K562 (cell line): ENCODE results near the gene OCIAD2. TPM values are rescaled to one million over a fixed set of nuclear protein-coding genes. Genes with fewer than 3 reads are reported as not detected.

Experiments
- ATF2 ChIP-seq: sonication (generic); formaldehyde crosslinking; IDR thresholded peaks from 2 replicates; pipeline ENCODE4 v1.8.1; 2022; ENCODE audit warnings: missing genetic modification reagents
- BCL6 ChIP-seq: fragments of 250-450 bp; sonication (Bioruptor Pico); IDR thresholded peaks from 2 replicates; pipeline ENCODE4 v1.4.0; 2020
- CBX8 ChIP-seq: fragments of 200-600 bp; sonication (generic); IDR thresholded peaks from 2 replicates; pipeline ENCODE4 v1.6.1; 2012; ENCODE audit warnings: borderline replicate concordance, mixed run types, low read depth, mild to moderate bottlenecking, moderate library complexity, mixed read lengths, low read length, control low read depth, inconsistent platforms; ENCODE audit not compliant: poor library complexity, severe bottlenecking; ENCODE audit errors: extremely low read depth
- CSDE1 ChIP-seq, 2 experiments: fragments of 450-650 bp; IDR thresholded peaks; 2 replicates each; pipeline ENCODE4 v1.6.1; 2016; ENCODE audit warnings: mild to moderate bottlenecking in 1 of 2
- MGA ChIP-seq: fragments of 450-650 bp; IDR thresholded peaks from 2 replicates; pipeline ENCODE4 v1.6.1; 2016; ENCODE audit warnings: mild to moderate bottlenecking, moderate library complexity
- RBM15 ChIP-seq: fragments of 200-400 bp; formaldehyde crosslinking; IDR thresholded peaks from 2 replicates; pipeline ENCODE4 v1.6.1; 2018; ENCODE audit warnings: mild to moderate bottlenecking, low read length, moderate library complexity; ENCODE audit not compliant: insufficient read depth
- TRIM28 ChIP-seq: fragments of 450-650 bp; IDR thresholded peaks from 2 replicates; pipeline ENCODE4 v1.6.1; 2017
- WHSC1 ChIP-seq: IDR thresholded peaks from one replicate; pipeline ENCODE4 v1.6.1; 2012; ENCODE audit warnings: low read length, control low read depth, inconsistent platforms
- ZNF354B ChIP-seq: fragments of 250-450 bp; sonication (Bioruptor Pico); IDR thresholded peaks from 2 replicates; pipeline ENCODE4 v1.4.0; 2020
- polyA plus RNA-seq, 8 experiments: library from polyadenylated mRNA; depleted of rRNA in 4 of 8; stranded (reverse) in 5 of 8; unstranded in 3 of 8; fragments of >200 nt; fragmentation: Nextera tagmentation in 2 of 8; fragmentation: Illumina TruSeq in 1 of 8; extraction: Ambion mirVana in 2 of 8; extraction: Trizol in 1 of 8; gene quantifications; 2 replicates each; pipeline versions ENCODE4 v1.2.1 to v1.2.3, GENCODE V29; 2011 to 2014; ENCODE audit warnings: inconsistent platforms in 1 of 8, missing spikeins in 1 of 8
- total RNA-seq, 7 experiments: library from RNA; depleted of rRNA in 6 of 7; stranded (reverse); fragments of >200 nt in 6 of 7; fragmentation: Illumina TruSeq in 2 of 7; extraction: Trizol in 2 of 7; gene quantifications; 2 replicates each; pipeline versions ENCODE4 v1.2.1 to v1.2.3, GENCODE V29; 2011 to 2021; ENCODE audit warnings: low replicate concordance in 1 of 7

The OCIAD2 gene
- total and polyA plus RNA-seq, 9 of the 15 experiments (the other 6 are each of a cell fraction or from before 2014, with no cell fraction given), result 0.11 to 0.98 TPM; not detected in 7

GRCh38 chr4:48862661-48863060 lies 43.9 kb downstream of the OCIAD2 start (continued):
- no peak for TF ChIP-seq MGA
- no peak for TF ChIP-seq CSDE1 (IDR thresholded peaks at IDR 0.05)
- TF ChIP-seq ZNF354B, result no peak
- TF ChIP-seq BCL6, result no peak
- no peak for TF ChIP-seq RBM15
- TF ChIP-seq TRIM28, result no peak
- TF ChIP-seq CBX8, result no peak
- no peak for TF ChIP-seq ATF2 (CRISPR knock-in tag)
- TF ChIP-seq WHSC1, result no peak
- TF ChIP-seq, all 486 proteins: peak for 0
